Thymus (tissue), 11 donors: ENCODE measurements around the gene CHFR. TPM values are rescaled to one million over a fixed set of nuclear protein-coding genes. Genes with fewer than 3 reads are reported as not detected.
"Not testable (repeated sequence)": the region's sequence is repeated elsewhere in the genome, so short reads cannot be mapped to it uniquely, and the experiment has no call there.

ENCODE experiments used
- DNase-seq, 9 donors: peaks; one replicate each; pipeline ENCODE4 v3.0.0-alpha.2; 2013; ENCODE audit warnings: low spot score in 9 of 9, low read depth in 6 of 9, missing footprints in 1 of 9
- H3K27ac ChIP-seq, 2 donors: one replicate each; pipeline ENCODE4 v1.5.1; 2013; ENCODE audit warnings: control low read depth in 1 of 2, low read depth in 1 of 2, low read length in 1 of 2, mild to moderate bottlenecking in 1 of 2, moderate library complexity in 1 of 2
- H3K27me3 ChIP-seq, 2 donors: one replicate each; pipeline ENCODE4 v1.5.1; 2013; ENCODE audit warnings: low read length in 1 of 2; ENCODE audit not compliant: control insufficient read depth in 2 of 2, insufficient read depth in 1 of 2
- H3K36me3 ChIP-seq, 2 donors: one replicate each; pipeline ENCODE4 v1.5.1; 2013; ENCODE audit warnings: low read length in 1 of 2, mild to moderate bottlenecking in 1 of 2, moderate library complexity in 1 of 2; ENCODE audit not compliant: control insufficient read depth in 2 of 2, insufficient read depth in 2 of 2
- H3K4me1 ChIP-seq, 2 donors: one replicate each; pipeline ENCODE4 v1.5.1; 2013; ENCODE audit warnings: low read length in 2 of 2; ENCODE audit not compliant: control insufficient read depth in 2 of 2, insufficient read depth in 2 of 2
- H3K4me3 ChIP-seq, 2 donors: one replicate each; pipeline ENCODE4 v1.5.1; 2013; ENCODE audit warnings: low read length in 2 of 2, control low read depth in 1 of 2, mild to moderate bottlenecking in 1 of 2
- H3K9me3 ChIP-seq, 2 donors: one replicate each; pipeline ENCODE4 v1.5.1; 2013; ENCODE audit warnings: low read length in 1 of 2, mild to moderate bottlenecking in 1 of 2; ENCODE audit not compliant: control insufficient read depth in 2 of 2, insufficient read depth in 1 of 2
- WGBS: extraction: QIAGEN DNeasy Blood & Tissue Kit; methylation state at CpG from one replicate; pipeline ENCODE4 v1.1.7; 2013; 5-methylcytosine and 5-hydroxymethylcytosine counted together
- polyA plus RNA-seq: library from polyadenylated mRNA; stranded (reverse); fragments of 200-250 nt; gene quantifications from one replicate; pipeline ENCODE4 v1.2.3, GENCODE V29; 2013
- total RNA-seq: library from RNA; stranded (reverse); fragments of 120-200 nt; gene quantifications from one replicate; pipeline ENCODE4 v1.2.4, GENCODE V29; 2013
- donor health status: healthy.

CHFR gene
- total and polyA plus RNA-seq, 2 donors, result 39.5 to 85.4 TPM

DNA sequence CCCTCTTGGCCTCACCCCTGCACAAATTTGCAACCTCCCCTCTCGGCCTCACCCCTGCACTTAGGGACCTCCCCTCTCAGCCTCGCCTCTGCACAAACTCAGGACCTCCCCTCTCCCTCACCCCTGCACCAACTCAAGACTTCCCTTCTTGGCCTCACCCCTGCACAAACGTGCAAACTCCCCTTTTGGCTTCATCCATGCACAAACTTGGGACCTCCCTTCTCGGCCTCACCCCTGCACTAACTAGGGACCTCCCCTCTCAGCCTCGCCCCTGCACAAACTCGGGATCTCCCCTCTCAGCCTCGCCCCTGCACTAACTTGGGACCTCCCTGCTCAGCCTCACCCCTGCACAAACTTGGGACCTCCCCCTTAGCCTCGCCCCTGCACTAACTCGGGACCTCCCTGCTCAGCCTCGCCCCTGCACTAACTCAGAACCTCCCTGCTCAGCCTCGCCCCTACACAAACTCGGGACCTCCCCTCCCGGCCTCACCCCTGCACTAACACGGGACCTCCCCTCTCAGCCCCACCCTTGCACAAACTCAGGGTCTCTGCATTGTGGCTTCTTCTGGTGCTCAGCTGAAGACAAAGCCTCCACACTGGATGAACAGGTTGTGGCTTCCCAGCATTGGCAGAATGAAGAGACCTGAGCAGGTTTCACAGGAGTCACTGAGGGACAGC lies 47.7 kb downstream of the CHFR start:
- H3K27me3 ChIP-seq, result no peaks in the 10 kb centered on the region
- H3K9me3 ChIP-seq, result peaks cover 0 to 21% of the 10 kb centered on the region in 2 donors
- no peak for DNase-seq
- 95% methylated on average over 14 of the region's 14 CpGs for WGBS
- no peak overlapping the region for H3K4me3 ChIP-seq
- peak overlapping the region in 1 of 2 donors; percentile 99 for H3K27ac ChIP-seq
- peaks cover 23 to 56% of the 10 kb centered on the region in 2 donors for H3K4me1 ChIP-seq
- H3K36me3 ChIP-seq, result peaks cover 58 to 64% of the 10 kb centered on the region in 2 donors

DNA sequence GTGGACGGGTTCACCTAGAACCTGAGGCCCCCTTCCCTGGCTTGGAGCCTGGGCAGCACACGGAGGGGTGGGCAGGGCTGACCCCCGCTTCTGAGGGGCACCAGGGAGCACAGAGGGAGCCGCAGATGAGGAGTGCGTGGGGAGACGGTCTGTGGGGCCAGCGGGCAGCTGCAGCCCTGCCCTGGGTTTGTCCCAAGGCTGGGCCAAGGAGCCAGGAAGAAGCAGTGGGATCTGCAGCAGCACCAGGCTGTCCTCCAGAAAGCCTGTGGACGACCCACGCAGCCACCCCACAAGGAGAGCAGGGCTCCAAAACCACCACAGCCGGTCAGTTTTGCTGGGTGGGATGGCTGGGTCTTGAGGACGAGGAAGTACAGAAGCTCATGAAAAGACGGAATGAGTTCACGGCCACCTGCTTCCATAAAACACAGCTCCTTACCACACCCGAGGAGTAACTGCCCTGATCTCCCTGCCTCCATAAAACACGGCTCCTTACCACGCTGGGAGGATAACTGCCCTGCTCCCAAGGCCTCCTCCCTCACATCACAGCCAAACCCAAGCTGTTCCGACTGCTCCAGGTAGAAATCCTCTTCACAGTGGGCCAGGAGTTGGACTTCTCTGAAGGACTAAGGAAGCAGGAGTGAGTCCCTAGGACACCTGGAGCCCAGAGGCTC lies 48.9 kb downstream of the CHFR start:
- Histone ChIP-seq H3K27ac (peak overlapping the region; percentile 93 to 99), H3K36me3 (peaks cover 53 to 64% of the 10 kb centered on the region in 2 donors), H3K4me3 (peak overlapping the region; percentile 63 to 76), H3K27me3 (no peaks in the 10 kb centered on the region), H3K4me1 (peaks cover 28 to 63% of the 10 kb centered on the region in 2 donors), H3K9me3 (peaks cover 0 to 21% of the 10 kb centered on the region in 2 donors)
- DNase-seq, result no peak
- WGBS, result 94% methylated on average over 17 of the region's 17 CpGs

DNA sequence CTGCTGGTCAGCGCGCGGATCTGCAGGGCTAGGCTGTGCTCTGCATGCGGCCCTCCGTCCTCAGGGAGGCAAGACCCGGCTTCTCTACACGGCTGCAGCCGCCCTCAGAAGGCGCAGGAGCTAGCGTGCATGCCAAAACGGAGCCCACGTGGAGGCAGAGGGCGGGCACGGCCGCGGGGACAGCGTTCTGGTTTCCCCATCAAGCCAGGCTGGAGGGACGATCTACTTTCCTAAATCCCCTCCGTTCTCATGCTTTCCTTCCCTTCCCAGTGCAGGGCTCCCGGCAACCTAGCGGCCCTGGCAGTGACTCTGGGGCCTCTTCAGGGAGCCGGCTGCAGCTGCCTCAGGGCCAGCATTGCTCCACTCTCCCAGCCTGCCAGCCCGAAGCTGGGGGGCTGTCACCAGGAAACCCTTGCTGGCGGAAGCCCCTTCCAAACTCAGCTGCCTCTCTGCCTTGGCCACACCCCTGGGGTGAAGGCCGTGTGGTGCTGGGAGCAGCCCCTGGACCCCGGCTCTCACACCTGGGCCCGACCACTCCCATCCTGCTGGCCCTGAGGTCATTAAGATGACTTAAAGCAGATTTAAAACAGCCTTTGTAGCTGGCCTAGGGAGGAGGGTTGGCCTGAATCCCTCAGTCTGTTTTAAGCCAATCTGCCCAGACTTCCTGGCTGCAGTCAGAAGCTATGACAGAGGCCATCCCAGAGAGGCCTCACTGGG lies 49.6 kb downstream of the CHFR start:
- Histone ChIP-seq H3K4me3 (peak overlapping the region; percentile 63 to 76), H3K27me3 (no peaks in the 10 kb centered on the region), H3K9me3 (peaks cover 0 to 21% of the 10 kb centered on the region in 2 donors), H3K4me1 (peaks cover 28 to 62% of the 10 kb centered on the region in 2 donors), H3K27ac (peak overlapping the region; percentile 93 to 99), H3K36me3 (peaks cover 46 to 61% of the 10 kb centered on the region in 2 donors)
- WGBS, result 83% methylated on average over 27 of the region's 27 CpGs
- DNase-seq, result peak in 1 of 9 donors; percentile 64

DNA sequence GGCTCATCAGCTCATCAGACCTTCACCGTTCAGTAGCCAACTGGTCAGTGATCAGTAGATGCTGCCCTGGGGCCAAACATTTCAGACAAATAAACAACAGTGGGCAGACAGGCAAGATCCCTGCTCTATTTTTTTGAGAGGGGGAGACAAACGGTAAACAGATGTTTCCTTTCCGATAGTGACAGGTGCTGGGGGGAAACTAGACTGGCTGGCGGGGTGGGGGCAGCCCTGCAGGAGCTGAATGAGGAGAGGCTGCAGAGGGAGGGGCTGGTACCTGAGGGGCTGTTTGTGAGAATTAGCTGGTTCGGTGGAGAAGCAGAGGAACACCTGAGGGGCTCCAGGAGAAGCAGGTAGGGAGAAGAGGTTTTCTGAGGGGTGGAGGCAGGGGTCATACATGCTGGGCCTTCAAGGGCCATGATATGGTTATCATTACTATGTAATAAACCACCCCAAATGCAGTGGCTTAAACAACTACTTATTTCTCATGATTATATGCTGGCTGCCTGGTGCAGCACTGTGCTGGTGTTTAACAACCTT lies 50.5 kb downstream of the CHFR start:
- 27% methylated on average over 5 of the region's 5 CpGs for WGBS

DNA sequence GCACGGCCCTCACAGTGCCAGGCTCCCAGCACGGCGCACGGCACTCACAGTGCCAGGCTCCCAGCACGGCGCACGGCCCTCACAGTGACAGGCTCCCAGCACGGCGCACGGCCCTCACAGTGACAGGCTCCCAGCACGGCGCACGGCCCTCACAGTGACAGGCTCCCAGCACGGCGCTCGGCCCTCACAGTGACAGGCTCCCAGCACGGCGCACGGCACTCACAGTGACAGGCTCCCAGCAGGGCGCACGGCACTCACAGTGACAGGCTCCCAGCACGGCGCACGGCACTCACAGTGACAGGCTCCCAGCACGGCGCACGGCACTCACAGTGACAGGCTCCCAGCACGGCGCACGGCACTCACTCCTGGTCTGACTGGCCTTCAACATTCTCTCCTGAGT lies 51.2 kb downstream of the CHFR start:
- H3K4me3 ChIP-seq, result peak overlapping the region; percentile 63 to 76
- peaks cover 42 to 59% of the 10 kb centered on the region in 2 donors for H3K36me3 ChIP-seq
- 71% methylated on average over 29 of the region's 30 CpGs for WGBS
- peaks cover 28 to 62% of the 10 kb centered on the region in 2 donors for H3K4me1 ChIP-seq
- peak overlapping the region; percentile 93 to 99 for H3K27ac ChIP-seq
- H3K27me3 ChIP-seq, result not testable (repeated sequence)
- peak in 1 of 9 donors; percentile 55 for DNase-seq
- H3K9me3 ChIP-seq, result peaks cover 0 to 21% of the 10 kb centered on the region in 2 donors

More for the DNA sequence above, 50.5 kb downstream of the CHFR start:
- DNase-seq, result peak in 4 of 9 donors; percentile 69 to 88 (median 74)
- peaks cover 42 to 60% of the 10 kb centered on the region in 2 donors for H3K36me3 ChIP-seq
- peaks cover 28 to 62% of the 10 kb centered on the region in 2 donors for H3K4me1 ChIP-seq
- H3K4me3 ChIP-seq, result peak overlapping the region; percentile 63 to 76
- peaks cover 0 to 21% of the 10 kb centered on the region in 2 donors for H3K9me3 ChIP-seq
- peak overlapping the region; percentile 93 to 99 for H3K27ac ChIP-seq
- H3K27me3 ChIP-seq, result no peaks in the 10 kb centered on the region

DNA sequence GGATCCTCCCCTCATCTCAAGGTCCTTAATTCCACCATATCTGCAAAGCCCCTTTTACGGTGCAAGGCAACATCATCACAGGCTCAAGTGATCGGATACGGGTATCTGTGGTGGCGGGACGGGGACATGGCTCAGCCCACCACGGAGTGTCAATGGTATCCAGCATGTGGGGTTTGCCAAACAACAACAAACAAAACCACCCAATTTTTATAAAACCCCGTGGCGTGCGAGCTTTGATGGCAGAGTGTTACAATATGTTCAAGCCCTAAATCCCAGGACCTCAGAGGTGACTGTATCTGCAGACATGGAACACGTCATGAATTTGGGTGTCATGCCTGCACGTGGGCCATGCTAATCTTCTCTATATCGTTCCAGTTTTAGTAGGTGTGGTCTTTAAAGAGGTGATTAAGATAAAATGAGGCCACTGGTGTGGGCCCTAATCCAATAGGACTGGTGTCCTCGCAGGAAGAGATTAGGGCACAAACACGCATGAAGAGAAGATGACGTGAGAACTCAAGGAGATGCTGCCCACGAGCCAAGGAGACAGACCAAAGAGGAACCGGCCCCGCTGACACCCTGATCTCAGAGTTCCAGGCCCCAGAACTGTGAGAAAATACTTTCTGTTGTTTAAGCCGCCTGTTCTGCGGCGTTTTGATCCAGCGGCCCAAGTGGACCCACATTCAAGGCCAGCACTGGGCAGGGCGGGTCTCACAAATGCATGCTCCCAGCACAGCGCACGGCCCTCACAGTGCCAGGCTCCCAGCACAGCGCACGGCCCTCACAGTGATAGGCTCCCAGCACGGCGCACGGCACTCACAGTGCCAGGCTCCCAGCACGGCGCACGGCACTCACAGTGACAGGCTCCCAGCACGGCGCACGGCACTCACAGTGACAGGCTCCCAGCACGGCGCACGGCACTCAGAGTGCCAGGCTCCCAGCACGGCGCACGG lies 52.1 kb downstream of the CHFR start:
- H3K4me1 ChIP-seq, result peaks cover 28 to 62% of the 10 kb centered on the region in 2 donors
- DNase-seq, result peak in 1 of 9 donors; percentile 52
- peaks cover 34 to 54% of the 10 kb centered on the region in 2 donors for H3K36me3 ChIP-seq
- 92% methylated on average over 42 of the region's 42 CpGs for WGBS
- peak overlapping the region; percentile 72 to 99 for H3K27ac ChIP-seq
- no peaks in the 10 kb centered on the region for H3K27me3 ChIP-seq
- peak overlapping the region; percentile 46 to 76 for H3K4me3 ChIP-seq
- peaks cover 0 to 21% of the 10 kb centered on the region in 2 donors for H3K9me3 ChIP-seq

DNA sequence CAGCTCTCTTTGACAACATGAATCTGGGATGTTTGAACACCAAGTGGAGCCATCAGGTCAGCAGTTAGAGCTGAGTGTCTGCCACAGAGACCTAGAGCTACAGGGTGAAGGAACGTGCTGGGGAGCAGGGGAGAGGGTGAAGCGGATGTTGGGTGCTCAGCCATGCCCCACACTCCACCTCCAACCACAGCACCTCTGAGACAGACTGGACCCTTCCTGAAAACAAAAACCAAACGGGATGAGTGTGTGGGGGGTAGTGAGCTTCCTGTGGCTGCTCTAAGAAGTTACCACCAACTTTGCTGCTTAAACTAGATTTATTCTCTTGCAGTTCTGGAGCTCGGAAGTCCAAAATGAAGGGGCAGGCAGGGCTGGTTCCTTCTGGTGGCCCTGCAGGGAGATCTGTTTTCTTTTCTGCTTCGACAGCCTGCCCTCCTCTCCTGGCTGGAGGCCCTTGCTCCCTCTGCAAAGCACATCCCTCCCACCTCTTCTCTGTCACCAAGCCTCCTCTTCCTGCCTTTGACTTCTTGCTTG lies 53.2 kb downstream of the CHFR start:
- 42% methylated on average over 5 of the region's 5 CpGs for whole genome bisulfite sequencing
- DNase-seq, result peak in 2 of 9 donors; percentile 60 to 78
- Histone ChIP-seq H3K36me3 (peaks cover 23 to 43% of the 10 kb centered on the region in 2 donors), H3K27ac (peak overlapping the region; percentile 90 to 99), H3K27me3 (no peaks in the 10 kb centered on the region), H3K9me3 (peaks cover 0 to 20% of the 10 kb centered on the region in 2 donors), H3K4me1 (peaks cover 33 to 54% of the 10 kb centered on the region in 2 donors), H3K4me3 (peak overlapping the region; percentile 34 to 44)

DNA sequence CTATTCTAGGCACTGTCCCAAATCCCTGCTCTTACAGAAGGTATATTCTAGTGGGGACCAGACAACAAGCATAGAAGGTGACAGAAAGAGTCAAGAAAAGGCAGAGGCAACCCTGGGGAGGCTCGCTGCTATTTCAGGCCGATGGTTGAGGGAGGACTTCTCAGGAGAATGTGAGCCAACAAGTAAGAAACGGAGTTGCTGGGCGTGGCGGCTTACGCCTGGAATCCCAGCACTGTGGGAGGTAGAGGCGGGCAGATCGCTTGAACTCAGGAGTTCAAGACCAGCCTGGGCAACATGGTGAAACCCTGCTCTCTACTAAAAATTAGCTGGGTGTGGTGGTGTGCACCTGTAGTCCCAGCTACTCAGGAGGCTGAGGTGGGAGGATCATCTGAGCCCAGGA lies 54.1 kb downstream of the CHFR start:
- Histone ChIP-seq H3K27me3 (no peaks in the 10 kb centered on the region), H3K27ac (peak overlapping the region; percentile 90 to 99), H3K9me3 (peaks cover 0 to 20% of the 10 kb centered on the region in 2 donors), H3K4me3 (no peak overlapping the region), H3K4me1 (peaks cover 25 to 47% of the 10 kb centered on the region in 2 donors), H3K36me3 (peaks cover 14 to 34% of the 10 kb centered on the region in 2 donors)
- DNase-seq, result no peak
- WGBS, result 98% methylated on average over 8 of the region's 8 CpGs
